PC-9 (cell line): ENCODE data around the gene SPRY1. TPM values are rescaled to one million over a fixed set of nuclear protein-coding genes. Genes with fewer than 3 reads are reported as not detected.
A peak's percentile ranks its signal among the peaks of the same experiment; 100 is the strongest.

Experiments used
- BruUV-seq: library from RNA; stranded (reverse); fragments of 400-500 nt; replicated peaks from 2 replicates; lab custom pipeline; 2021; lab: Mats Ljungman, UMichigan
- CTCF ChIA-PET: fragments of 300-600 bp; sonication (Branson Sonifier 250); formaldehyde crosslinking; loops from one replicate; lab custom pipeline; 2022; ENCODE audit warnings: antibody characterized with exemption; lab: Charles Lee
- POLR2A ChIA-PET: fragments of 300-600 bp; sonication (Branson Sonifier 250); formaldehyde crosslinking; loops from one replicate; lab custom pipeline; 2022; ENCODE audit warnings: antibody characterized with exemption; ENCODE audit not compliant: unreplicated experiment; lab: Charles Lee
- DNase-seq, 2 experiments: peaks; one replicate each; pipeline versions ENCODE4 v3.0.0 to v3.0.0-alpha.2; 2015 to 2022; ENCODE audit warnings: mixed read lengths in 1 of 2
- H2AFZ ChIP-seq: fragments of 200-600 bp; sonication (generic); 2 replicates; pipeline ENCODE4 v1.8.1; 2017; ENCODE audit warnings: antibody characterized with exemption
- H3F3A ChIP-seq: fragments of 200-600 bp; sonication (generic); 2 replicates; pipeline ENCODE4 v1.8.1; 2017; ENCODE audit warnings: antibody characterized with exemption, mild to moderate bottlenecking, low read depth; ENCODE audit not compliant: insufficient read depth
- H3K27ac ChIP-seq: fragments of 200-600 bp; sonication (generic); 2 replicates; pipeline ENCODE4 v1.6.1; 2016; ENCODE audit warnings: mixed run types
- H3K27me3 ChIP-seq: fragments of 200-600 bp; sonication (generic); 2 replicates; pipeline ENCODE4 v1.6.1; 2016; ENCODE audit warnings: low read depth, mixed run types; ENCODE audit not compliant: insufficient read depth
- H3K36me3 ChIP-seq: fragments of 200-600 bp; sonication (generic); 2 replicates; pipeline ENCODE4 v1.6.1; 2016; ENCODE audit warnings: low read depth, mixed run types
- H3K4me1 ChIP-seq: fragments of 200-600 bp; sonication (generic); replicated peaks from 2 replicates; pipeline ENCODE4 v1.6.1; 2016; ENCODE audit warnings: mixed run types; ENCODE audit not compliant: insufficient read depth
- H3K4me2 ChIP-seq: fragments of 200-600 bp; sonication (generic); 2 replicates; pipeline ENCODE4 v1.6.1; 2017; ENCODE audit warnings: mixed run types
- H3K4me3 ChIP-seq: fragments of 200-600 bp; sonication (generic); 2 replicates; pipeline ENCODE4 v1.6.1; 2016; ENCODE audit warnings: mixed run types
- H3K79me2 ChIP-seq: fragments of 200-600 bp; sonication (generic); 2 replicates; pipeline ENCODE4 v1.6.1; 2017; ENCODE audit warnings: low read depth, mixed run types
- H3K9me2 ChIP-seq: fragments of 200-600 bp; sonication (generic); 2 replicates; pipeline ENCODE4 v1.8.1; 2017; ENCODE audit warnings: mild to moderate bottlenecking; ENCODE audit not compliant: insufficient read depth
- H3K9me3 ChIP-seq: fragments of 200-600 bp; sonication (generic); 2 replicates; pipeline ENCODE4 v1.8.1; 2016; ENCODE audit warnings: low read depth; ENCODE audit not compliant: insufficient read depth
- H4K20me1 ChIP-seq: fragments of 200-600 bp; sonication (generic); 2 replicates; pipeline ENCODE4 v1.8.1; 2017; ENCODE audit not compliant: insufficient read depth
- CTCF ChIP-seq: fragments of 200-600 bp; sonication (generic); conservative IDR thresholded peaks from 2 replicates; pipeline ENCODE4 v1.6.1; 2017; ENCODE audit warnings: mixed run types, antibody characterized with exemption, mild to moderate bottlenecking, moderate library complexity
- EZH2 ChIP-seq: fragments of 200-600 bp; sonication (generic); IDR thresholded peaks from 2 replicates; pipeline ENCODE4 v1.8.0; 2017; ENCODE audit warnings: antibody characterized with exemption, low read depth
- intact Hi-C: fragments of 100-400 bp; cut with micrococcal nuclease; formaldehyde crosslinking; loops from one replicate; pipeline ENCODE4 v1.10.0; 2022; ENCODE audit not compliant: unreplicated experiment
- total RNA-seq: library from RNA; stranded (reverse); gene quantifications from 2 replicates; pipeline ENCODE4 v1.2.3, GENCODE V29; 2021

The SPRY1 gene
- total RNA-seq, 1 experiment from 2014 or later: 13.1 TPM

GRCh38 chr4:123349421-123350190 lies 47.0 kb upstream of the SPRY1 start:
- Histone ChIP-seq H3K9me2 (no peaks in the 10 kb centered on the region), H3K27me3 (no peaks in the 10 kb centered on the region), H3K79me2 (no peaks in the 10 kb centered on the region), H3K36me3 (no peaks in the 10 kb centered on the region), H3K4me2 (no peak overlapping the region), H3K4me1 (no peaks in the 10 kb centered on the region), H3K9me3 (0 out of 2 replicates have a peak, but pooled peaks cover 4% of the 10 kb centered on the region), H3F3A (no peaks in the 10 kb centered on the region), H3K27ac (no peak overlapping the region), H3K4me3 (no peak overlapping the region), H4K20me1 (no peaks in the 10 kb centered on the region), H2AFZ (no peak overlapping the region)
- DNase-seq: no peak
- no peak for TF ChIP-seq CTCF
- no peak for TF ChIP-seq EZH2
- intact Hi-C loops: loop anchor here (1.0 to 5.0 kb wide), 2 partner anchors 311 to 763 kb away; no protein-coding TSS in a partner anchor
- ChIA-PET CTCF (no interaction called here), POLR2A (interaction anchor here (0.6 kb wide), 1 partner anchor 939 kb away, joined by 3 read pairs; no protein-coding TSS in a partner anchor)
- BruUV-seq: no TSS peak

GRCh38 chr4:123350191-123350544 lies 46.4 kb upstream of the SPRY1 start:
- H3K9me3 ChIP-seq: 0 out of 2 replicates have a peak, but pooled peaks cover 4% of the 10 kb centered on the region
- H3K4me1 ChIP-seq: no peaks in the 10 kb centered on the region
- ChIA-PET POLR2A (no interaction called here), CTCF (no interaction called here)
- H3K36me3 ChIP-seq: no peaks in the 10 kb centered on the region
- H3F3A ChIP-seq: no peaks in the 10 kb centered on the region
- intact Hi-C loops: loop anchor here (1.0 to 5.0 kb wide), 2 partner anchors 310 to 762 kb away; no protein-coding TSS in a partner anchor
- no TSS peak for BruUV-seq
- DNase-seq: peak in 1 of 2 experiments; percentile 40
- H3K9me2 ChIP-seq: no peaks in the 10 kb centered on the region
- H3K79me2 ChIP-seq: no peaks in the 10 kb centered on the region
- H3K4me2 ChIP-seq: no peak overlapping the region
- no peaks in the 10 kb centered on the region for H3K27me3 ChIP-seq
- H3K4me3 ChIP-seq: no peak overlapping the region
- H2AFZ ChIP-seq: no peak overlapping the region
- H4K20me1 ChIP-seq: no peaks in the 10 kb centered on the region
- TF ChIP-seq EZH2 (no peak), CTCF (peak; percentile 44; the same call in 1 of the 2 replicates)
- no peak overlapping the region for H3K27ac ChIP-seq

GRCh38 chr4:123350726-123351125 lies 45.9 kb upstream of the SPRY1 start:
- Histone ChIP-seq H3K4me1 (no peaks in the 10 kb centered on the region), H3K27ac (no peak overlapping the region), H3K36me3 (no peaks in the 10 kb centered on the region), H3F3A (no peaks in the 10 kb centered on the region), H3K27me3 (no peaks in the 10 kb centered on the region), H2AFZ (no peak overlapping the region), H3K9me3 (0 out of 2 replicates have a peak, but pooled peaks cover 4% of the 10 kb centered on the region), H3K79me2 (no peaks in the 10 kb centered on the region), H3K4me2 (no peak overlapping the region), H4K20me1 (no peaks in the 10 kb centered on the region), H3K4me3 (no peak overlapping the region), H3K9me2 (no peaks in the 10 kb centered on the region)
- BruUV-seq: no TSS peak
- POLR2A ChIA-PET: no interaction called here
- intact Hi-C loops: loop anchor here (1.0 to 5.0 kb wide), 2 partner anchors 310 to 762 kb away; no protein-coding TSS in a partner anchor
- CTCF ChIA-PET: no interaction called here
- DNase-seq: no peak
- no peak for TF ChIP-seq EZH2
- TF ChIP-seq CTCF: no peak
